OCI-LY3 (cell line): ENCODE results near the gene GPR137B.

Experiments used
- H2AFZ ChIP-seq: fragments of 200-600, 300-600 bp; shearing (Covaris generic); 2 replicates; pipeline ENCODE4 v1.6.0; 2014; ENCODE audit warnings: antibody characterized with exemption, low read depth, low read length
- H3K27ac ChIP-seq: fragments of 200-600, 300-600 bp; sonication (generic); 2 replicates; pipeline ENCODE4 v1.5.1; 2014; ENCODE audit warnings: mild to moderate bottlenecking, low read length, moderate library complexity, mixed read lengths
- H3K27me3 ChIP-seq: fragments of 200-600, 300-600 bp; sonication (generic); 2 replicates; pipeline ENCODE4 v1.6.1; 2014; ENCODE audit warnings: low read depth, low read length, mixed read lengths
- H3K36me3 ChIP-seq: fragments of 200-600, 300-600 bp; sonication (generic); replicated peaks from 2 replicates; pipeline ENCODE3; 2014; ENCODE audit warnings: low read depth, low read length, mixed read lengths
- H3K4me1 ChIP-seq: fragments of 300-600, 200-600 bp; sonication (generic); 2 replicates; pipeline ENCODE4 v1.6.1; 2014; ENCODE audit warnings: low read length, mixed read lengths
- H3K4me2 ChIP-seq: fragments of 200-600, 300-600 bp; sonication (generic); 2 replicates; pipeline ENCODE4 v1.6.1; 2014; ENCODE audit warnings: low read length, mixed read lengths
- H3K4me3 ChIP-seq: fragments of 300-600, 200-600 bp; sonication (generic); 2 replicates; pipeline ENCODE4 v1.5.1; 2014; ENCODE audit warnings: antibody characterized with exemption, mild to moderate bottlenecking, low read length, moderate library complexity
- H3K79me2 ChIP-seq: fragments of 300-600, 200-600 bp; shearing (Covaris generic); 2 replicates; pipeline ENCODE4 v1.6.1; 2014; ENCODE audit warnings: mild to moderate bottlenecking, low read length, mixed read lengths
- H3K9ac ChIP-seq: fragments of 300-600, 200-600 bp; shearing (Covaris generic); 2 replicates; pipeline ENCODE4 v1.6.0; 2014; ENCODE audit warnings: mild to moderate bottlenecking, low read length, moderate library complexity
- H3K9me3 ChIP-seq: fragments of 200-600, 300-600 bp; shearing (Covaris generic); 2 replicates; pipeline ENCODE4 v1.6.1; 2014; ENCODE audit warnings: low read length, mixed read lengths; ENCODE audit not compliant: insufficient read depth
- H4K20me1 ChIP-seq: fragments of 200-600, 300-600 bp; sonication (generic); 2 replicates; pipeline ENCODE4 v1.6.1; 2016; ENCODE audit warnings: low read length, mixed read lengths; ENCODE audit not compliant: insufficient read depth
- CTCF ChIP-seq: fragments of 200-600, 300-600 bp; sonication (generic); IDR thresholded peaks from 2 replicates; pipeline ENCODE4 v1.5.1; 2014; ENCODE audit warnings: antibody characterized with exemption, low read length, low read depth
- EZH2phosphoT487 ChIP-seq: fragments of 200-600 bp; shearing (Covaris generic); IDR thresholded peaks from 2 replicates; pipeline ENCODE4 v1.6.1; 2018; ENCODE audit warnings: antibody characterized with exemption, mixed run types, low read depth

GPR137B gene

GRCh38 chr1:236143104-236143948 lies 987 bp downstream of the GPR137B start:
- no peak overlapping the region for H2AFZ ChIP-seq

GRCh38 chr1:236144033-236144432 lies 1.7 kb downstream of the GPR137B start:
- H2AFZ ChIP-seq = no peak overlapping the region
- peak overlapping the region; percentile 72 for H3K27ac ChIP-seq
- no peaks in the 10 kb centered on the region for H3K9me3 ChIP-seq
- H3K27me3 ChIP-seq = peaks cover 24% of the 10 kb centered on the region
- H3K79me2 ChIP-seq = peaks cover 67% of the 10 kb centered on the region
- peaks cover 30% of the 10 kb centered on the region for H3K4me1 ChIP-seq
- peak overlapping the region; percentile 88 for H3K4me2 ChIP-seq
- peaks cover 44% of the 10 kb centered on the region for H3K36me3 ChIP-seq
- no peak for TF ChIP-seq EZH2phosphoT487
- TF ChIP-seq CTCF = no peak
- peak overlapping the region; percentile 89 for H3K4me3 ChIP-seq
- peaks cover 58% of the 10 kb centered on the region for H4K20me1 ChIP-seq
- peak overlapping the region; percentile 92 for H3K9ac ChIP-seq

More at GRCh38 chr1:236143104-236143948, 987 bp downstream of the GPR137B start:
- H3K36me3 ChIP-seq = peaks cover 38% of the 10 kb centered on the region
- TF ChIP-seq EZH2phosphoT487 = no peak
- no peak for TF ChIP-seq CTCF
- H3K9me3 ChIP-seq = no peaks in the 10 kb centered on the region
- peaks cover 31% of the 10 kb centered on the region for H3K27me3 ChIP-seq
- peaks cover 51% of the 10 kb centered on the region for H4K20me1 ChIP-seq
- peak overlapping the region; percentile 92 for H3K9ac ChIP-seq
- H3K4me3 ChIP-seq = peak overlapping the region; percentile 89
- H3K27ac ChIP-seq = peak overlapping the region; percentile 72
- H3K4me2 ChIP-seq = peak overlapping the region; percentile 88
- peaks cover 33% of the 10 kb centered on the region for H3K4me1 ChIP-seq
- H3K79me2 ChIP-seq = peaks cover 60% of the 10 kb centered on the region

GRCh38 chr1:236144446-236145150 lies 2.3 kb downstream of the GPR137B start:
- TF ChIP-seq CTCF (no peak; the same call in 1 of the 2 replicates), EZH2phosphoT487 (no peak)
- peaks cover 49% of the 10 kb centered on the region for H3K36me3 ChIP-seq
- H3K79me2 ChIP-seq = peaks cover 72% of the 10 kb centered on the region
- H3K9ac ChIP-seq = peak overlapping the region; percentile 92
- peak overlapping the region; percentile 89 for H3K4me3 ChIP-seq
- H4K20me1 ChIP-seq = peaks cover 64% of the 10 kb centered on the region
- peaks cover 20% of the 10 kb centered on the region for H3K27me3 ChIP-seq
- peak overlapping the region; percentile 88 for H3K4me2 ChIP-seq
- no peak overlapping the region for H2AFZ ChIP-seq
- peaks cover 34% of the 10 kb centered on the region for H3K4me1 ChIP-seq
- H3K9me3 ChIP-seq = no peaks in the 10 kb centered on the region
- H3K27ac ChIP-seq = peak overlapping the region; percentile 2

GRCh38 chr1:236147068-236147467 lies 4.7 kb downstream of the GPR137B start:
- Histone ChIP-seq H2AFZ (no peak overlapping the region), H3K4me3 (no peak overlapping the region), H3K27me3 (no peaks in the 10 kb centered on the region), H3K79me2 (peaks cover 96% of the 10 kb centered on the region), H3K27ac (no peak overlapping the region), H3K4me1 (peaks cover 33% of the 10 kb centered on the region), H3K36me3 (peaks cover 65% of the 10 kb centered on the region), H3K9ac (no peak overlapping the region), H4K20me1 (peaks cover 87% of the 10 kb centered on the region), H3K4me2 (no peak overlapping the region), H3K9me3 (no peaks in the 10 kb centered on the region)
- TF ChIP-seq CTCF = no peak
- TF ChIP-seq EZH2phosphoT487 = no peak
